ENCODE measurements around the gene HPN. TPM values are rescaled to one million over a fixed set of nuclear protein-coding genes. Genes with fewer than 3 reads are reported as not detected.

HPN gene
- total RNA-seq, 1 donor from 2014 or later, result 3.4 TPM

DNA sequence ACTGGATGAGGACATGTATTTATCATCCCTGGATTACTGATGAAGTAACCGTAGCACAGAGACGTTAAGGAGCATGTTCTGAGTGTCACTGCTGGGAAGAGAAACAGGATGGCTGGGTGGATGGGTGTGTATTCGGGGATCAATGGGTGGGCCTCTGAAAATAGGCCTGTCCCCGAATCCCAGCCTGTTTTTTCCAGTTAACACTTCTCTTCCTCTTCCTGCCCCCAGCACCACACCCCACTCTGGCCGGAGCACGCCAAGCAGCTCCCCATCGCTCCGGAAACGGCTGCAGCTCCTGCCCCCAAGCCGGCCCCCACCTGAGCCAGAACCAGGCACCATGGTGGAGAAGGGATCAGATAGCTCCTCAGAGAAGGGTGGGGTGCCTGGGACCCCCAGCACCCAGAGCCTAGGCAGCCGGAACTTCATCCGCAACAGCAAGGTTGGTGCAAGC is 32.6 kb upstream of the HPN start:
- DNase-seq, result no peak
- TF ChIP-seq CTCF (IDR thresholded peaks at IDR 0.05; ENCODE audit: borderline replicate concordance), result no peak
- peaks cover 43% of the 10 kb centered on the region for H3K36me3 ChIP-seq
- H3K9me3 ChIP-seq (replicated peaks), result no peaks in the 10 kb centered on the region
- intact Hi-C loops (cut with micrococcal nuclease), result no loop called here
- H3K4me1 ChIP-seq, result peaks cover 70% of the 10 kb centered on the region
- H3K27ac ChIP-seq (replicated peaks), result peak overlapping the region; percentile 76
- no peak overlapping the region for H3K4me3 ChIP-seq
- no peaks in the 10 kb centered on the region for H3K27me3 ChIP-seq (ENCODE audit: low read depth)

- intact Hi-C loops (cut with micrococcal nuclease), result no loop called here
- TF ChIP-seq CTCF (IDR thresholded peaks at IDR 0.05; ENCODE audit: borderline replicate concordance), result no peak
- Histone ChIP-seq H3K27ac (replicated peaks) (peak overlapping the region; percentile 76), H3K27me3 (ENCODE audit: low read depth) (no peaks in the 10 kb centered on the region), H3K36me3 (peaks cover 51% of the 10 kb centered on the region), H3K4me1 (peaks cover 62% of the 10 kb centered on the region), H3K4me3 (no peak overlapping the region), H3K9me3 (replicated peaks) (no peaks in the 10 kb centered on the region)
- no peak for DNase-seq
Observed at GRCh38 chr19:35009424-35010415, 31.8 kb upstream of the HPN start.

GRCh38 chr19:35011091-35011689 is 30.3 kb upstream of the HPN start:
- peaks cover 58% of the 10 kb centered on the region for H3K36me3 ChIP-seq
- DNase-seq, result no peak
- no peaks in the 10 kb centered on the region for H3K27me3 ChIP-seq (ENCODE audit: low read depth)
- peak overlapping the region; percentile 9 for H3K27ac ChIP-seq (replicated peaks)
- H3K4me3 ChIP-seq, result no peak overlapping the region
- H3K4me1 ChIP-seq, result peaks cover 56% of the 10 kb centered on the region
- H3K9me3 ChIP-seq (replicated peaks), result no peaks in the 10 kb centered on the region
- intact Hi-C loops (cut with micrococcal nuclease), result no loop called here
- TF ChIP-seq CTCF (IDR thresholded peaks at IDR 0.05; ENCODE audit: borderline replicate concordance), result no peak

DNA sequence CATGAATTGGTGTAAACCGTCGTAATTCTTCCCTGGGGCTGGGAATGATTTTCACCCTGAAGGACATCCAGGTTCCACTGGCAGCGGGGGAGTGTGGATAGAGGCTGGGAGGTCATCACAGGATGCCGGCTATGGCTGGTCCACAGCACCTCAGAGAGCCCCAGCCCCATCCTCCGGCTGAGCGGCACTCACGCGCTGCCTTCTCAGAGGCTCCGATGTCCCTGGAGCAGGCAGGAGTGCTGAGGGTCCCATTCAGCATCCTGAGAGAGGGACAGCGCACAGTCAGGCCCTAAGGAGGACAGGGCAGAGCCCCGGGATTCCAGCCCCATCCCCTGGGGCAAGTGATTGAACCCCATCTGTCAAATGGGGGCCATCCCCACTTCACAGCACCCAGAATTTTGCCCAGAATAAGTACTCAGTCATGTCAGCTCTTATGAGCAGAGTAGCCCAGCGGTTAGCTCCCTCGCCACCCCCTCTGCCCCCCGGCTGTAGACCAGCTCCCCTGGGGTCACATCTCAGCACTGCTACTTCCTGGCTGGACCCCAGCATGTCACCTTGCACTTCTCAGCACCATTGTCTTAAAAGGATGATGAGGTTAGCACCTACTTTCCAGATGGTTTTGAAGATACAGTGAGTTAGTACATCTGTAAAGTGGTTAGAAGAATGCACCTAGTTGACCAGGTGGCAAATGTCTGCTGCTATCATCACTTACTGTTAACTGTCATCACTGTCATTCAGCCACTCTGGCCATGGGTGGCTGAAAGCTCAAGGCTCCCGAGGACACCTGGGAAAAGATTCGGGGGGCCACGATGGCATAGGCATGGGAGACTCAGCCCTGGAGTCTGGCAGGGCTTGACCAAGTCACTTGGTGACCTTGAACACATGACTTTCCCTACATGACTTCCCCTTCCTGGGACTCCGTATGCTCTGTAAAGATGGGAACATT is 29.5 kb upstream of the HPN start:
- H3K27ac ChIP-seq (replicated peaks), result peak overlapping the region; percentile 58
- peaks cover 62% of the 10 kb centered on the region for H3K36me3 ChIP-seq
- DNase-seq, result no peak
- no peaks in the 10 kb centered on the region for H3K27me3 ChIP-seq (ENCODE audit: low read depth)
- H3K4me3 ChIP-seq, result no peak overlapping the region
- intact Hi-C loops (cut with micrococcal nuclease), result loop anchor here (2.0 kb wide), 1 partner anchor 39 kb away; no protein-coding TSS in a partner anchor
- TF ChIP-seq CTCF (IDR thresholded peaks at IDR 0.05; ENCODE audit: borderline replicate concordance), result no peak
- H3K4me1 ChIP-seq, result peaks cover 48% of the 10 kb centered on the region
- no peaks in the 10 kb centered on the region for H3K9me3 ChIP-seq (replicated peaks)
